H9 (cell line): Measurements from ENCODE around the gene COA5. TPM values are rescaled to one million over a fixed set of nuclear protein-coding genes. Genes with fewer than 3 reads are reported as not detected.

Source experiments
- DNase-seq: peaks from one replicate; pipeline ENCODE4 v3.0.0-alpha.2; 2017
- H2AFZ ChIP-seq: one replicate; pipeline ENCODE4 v1.6.1; 2013; ENCODE audit warnings: mild to moderate bottlenecking, low read length, control low read depth, moderate library complexity
- H2AK5ac ChIP-seq: 2 replicates; pipeline ENCODE4 v1.6.1; 2013; ENCODE audit warnings: low read length, control low read depth, mixed read lengths; ENCODE audit not compliant: insufficient read length
- H2BK120ac ChIP-seq: one replicate; pipeline ENCODE4 v1.6.1; 2013; ENCODE audit warnings: low read depth, mild to moderate bottlenecking, low read length, control low read depth, inconsistent platforms; ENCODE audit not compliant: poor library complexity, severe bottlenecking
- H2BK12ac ChIP-seq: 2 replicates; pipeline ENCODE4 v1.6.1; 2013; ENCODE audit warnings: low read length, control low read depth, mixed read lengths, low read depth; ENCODE audit not compliant: insufficient read length
- H2BK15ac ChIP-seq: 2 replicates; pipeline ENCODE4 v1.6.1; 2013; ENCODE audit warnings: low read depth, low read length, control low read depth
- H2BK20ac ChIP-seq: one replicate; pipeline ENCODE4 v1.6.1; 2013; ENCODE audit warnings: low read depth, mild to moderate bottlenecking, low read length, control low read depth, inconsistent platforms; ENCODE audit not compliant: poor library complexity, severe bottlenecking
- H2BK5ac ChIP-seq: 2 replicates; pipeline ENCODE4 v1.6.1; 2013; ENCODE audit warnings: low read length, control low read depth, mixed read lengths; ENCODE audit not compliant: insufficient read length
- H3K14ac ChIP-seq: 2 replicates; pipeline ENCODE4 v1.6.1; 2013; ENCODE audit warnings: low read length, control low read depth; ENCODE audit not compliant: insufficient read depth
- H3K18ac ChIP-seq: 2 replicates; pipeline ENCODE4 v1.6.1; 2013; ENCODE audit warnings: low read depth, mild to moderate bottlenecking, mixed read lengths, low read length, control low read depth; ENCODE audit not compliant: insufficient read length
- H3K23ac ChIP-seq: 2 replicates; pipeline ENCODE4 v1.6.1; 2013; ENCODE audit warnings: low read length, control low read depth, mixed read lengths, low read depth; ENCODE audit not compliant: insufficient read length
- H3K23me2 ChIP-seq: 2 replicates; pipeline ENCODE4 v1.6.1; 2013; ENCODE audit warnings: low read depth, mild to moderate bottlenecking, mixed read lengths, low read length, control low read depth; ENCODE audit not compliant: insufficient read length, poor library complexity, severe bottlenecking
- H3K27ac ChIP-seq: 2 replicates; pipeline ENCODE4 v1.5.1; 2013; ENCODE audit warnings: low read length, control low read depth, mixed read lengths, low read depth; ENCODE audit not compliant: insufficient read length
- H3K27me3 ChIP-seq: 2 replicates; pipeline ENCODE4 v1.6.1; 2013; ENCODE audit warnings: low read length, control low read depth, inconsistent platforms; ENCODE audit not compliant: insufficient read depth
- H3K4ac ChIP-seq: 2 replicates; pipeline ENCODE4 v1.6.1; 2013; ENCODE audit warnings: low read depth, mild to moderate bottlenecking, control low read depth, inconsistent platforms, low read length, moderate library complexity
- H3K4me1 ChIP-seq: 2 replicates; pipeline ENCODE4 v1.6.1; 2013; ENCODE audit warnings: low read length, control low read depth, inconsistent platforms; ENCODE audit not compliant: insufficient read depth
- H3K4me2 ChIP-seq: 2 replicates; pipeline ENCODE4 v1.6.1; 2013; ENCODE audit warnings: low read length, control low read depth, mixed read lengths; ENCODE audit not compliant: insufficient read length, insufficient read depth
- H3K56ac ChIP-seq: 2 replicates; pipeline ENCODE4 v1.6.1; 2013; ENCODE audit warnings: low read depth, mild to moderate bottlenecking, mixed read lengths, low read length, control low read depth; ENCODE audit not compliant: insufficient read length
- H3K79me1 ChIP-seq: 2 replicates; pipeline ENCODE4 v1.6.1; 2013; ENCODE audit warnings: low read depth, mild to moderate bottlenecking, moderate library complexity, low read length, control low read depth, inconsistent platforms; ENCODE audit not compliant: insufficient read depth, poor library complexity, severe bottlenecking
- H3K79me2 ChIP-seq: 2 replicates; pipeline ENCODE4 v1.6.1; 2013; ENCODE audit warnings: low read length, control low read depth, inconsistent platforms; ENCODE audit not compliant: insufficient read depth
- H3K9ac ChIP-seq: 2 replicates; pipeline ENCODE4 v1.6.1; 2013; ENCODE audit warnings: low read length, control low read depth, mixed read lengths; ENCODE audit not compliant: insufficient read length; ENCODE audit errors: extremely low read depth
- H3K9me3 ChIP-seq: one replicate; pipeline ENCODE4 v1.6.1; 2013; ENCODE audit warnings: low read depth, low read length, inconsistent platforms; ENCODE audit not compliant: control insufficient read depth
- H3T11ph ChIP-seq: one replicate; pipeline ENCODE4 v1.6.1; 2013; ENCODE audit warnings: mild to moderate bottlenecking, low read length, control low read depth, inconsistent platforms
- H4K20me1 ChIP-seq: one replicate; pipeline ENCODE4 v1.6.1; 2013; ENCODE audit not compliant: control insufficient read depth, insufficient read length, insufficient read depth
- H4K5ac ChIP-seq: 2 replicates; pipeline ENCODE4 v1.6.1; 2013; ENCODE audit warnings: low read depth, mild to moderate bottlenecking, mixed read lengths, low read length, control low read depth; ENCODE audit not compliant: insufficient read length
- H4K8ac ChIP-seq: replicated peaks from 2 replicates; pipeline ENCODE4 v1.6.1; 2013; ENCODE audit warnings: low read length, control low read depth, mixed read lengths, low read depth; ENCODE audit not compliant: insufficient read length
- H4K91ac ChIP-seq: 2 replicates; pipeline ENCODE4 v1.6.1; 2013; ENCODE audit warnings: low read depth, mild to moderate bottlenecking, moderate library complexity, mixed read lengths, low read length, control low read depth; ENCODE audit not compliant: insufficient read length
- H3K27ac Mint-ChIP-seq, 3 experiments: 2 replicates in 2 of 3; 3 replicates in 1 of 3; pipeline ENCODE4 v1.8.0; 2020 to 2021; ENCODE audit warnings: mixed read lengths in 3 of 3, mild to moderate bottlenecking in 1 of 3, moderate library complexity in 1 of 3
- H3K27me3 Mint-ChIP-seq: 2 replicates; pipeline ENCODE4 v1.8.0; 2021; ENCODE audit warnings: low read depth, mild to moderate bottlenecking, moderate library complexity, mixed read lengths
- H3K36me3 Mint-ChIP-seq, 3 experiments: 2 replicates in 2 of 3; 3 replicates in 1 of 3; pipeline ENCODE4 v1.8.0; 2020 to 2021; ENCODE audit warnings: low read depth in 3 of 3, mixed read lengths in 3 of 3; ENCODE audit not compliant: insufficient read depth in 1 of 3
- H3K4me1 Mint-ChIP-seq, 2 experiments: 2 replicates each; pipeline ENCODE4 v1.8.0; 2020; ENCODE audit warnings: mixed read lengths in 2 of 2
- H3K4me3 Mint-ChIP-seq, 2 experiments: 2 replicates in 1 of 2; 3 replicates in 1 of 2; pipeline ENCODE4 v1.8.0; 2020 to 2021; ENCODE audit warnings: mild to moderate bottlenecking in 2 of 2, mixed read lengths in 2 of 2, moderate library complexity in 1 of 2
- H3K9me3 Mint-ChIP-seq, 2 experiments: 2 replicates in 1 of 2; 3 replicates in 1 of 2; pipeline ENCODE4 v1.8.0; 2020; ENCODE audit warnings: mild to moderate bottlenecking in 2 of 2, mixed read lengths in 2 of 2, moderate library complexity in 1 of 2
- WGBS: extraction: QIAGEN DNeasy Blood & Tissue Kit; methylation state at CpG from one replicate; pipeline ENCODE4 v1.1.7; 2013; ENCODE audit warnings: missing lambda C conversion rate, low lambda C conversion rate, mixed read lengths; ENCODE audit not compliant: insufficient read length; ENCODE audit errors: extremely low coverage; 5-methylcytosine and 5-hydroxymethylcytosine counted together
- total RNA-seq: library from RNA; stranded (reverse); gene quantifications from 2 replicates; pipeline ENCODE4 v1.2.1, GENCODE V29; 2021
- TF ChIP-seq, protein P1 (sequence below): fragments of 200-600 bp; sonication (generic); conservative IDR thresholded peaks from 3 replicates; pipeline ENCODE4 v1.8.0; 2021; ENCODE audit warnings: antibody characterized with exemption, mild to moderate bottlenecking

Gene COA5
- total RNA-seq, 1 experiment from 2014 or later: 23.6 TPM

DNA sequence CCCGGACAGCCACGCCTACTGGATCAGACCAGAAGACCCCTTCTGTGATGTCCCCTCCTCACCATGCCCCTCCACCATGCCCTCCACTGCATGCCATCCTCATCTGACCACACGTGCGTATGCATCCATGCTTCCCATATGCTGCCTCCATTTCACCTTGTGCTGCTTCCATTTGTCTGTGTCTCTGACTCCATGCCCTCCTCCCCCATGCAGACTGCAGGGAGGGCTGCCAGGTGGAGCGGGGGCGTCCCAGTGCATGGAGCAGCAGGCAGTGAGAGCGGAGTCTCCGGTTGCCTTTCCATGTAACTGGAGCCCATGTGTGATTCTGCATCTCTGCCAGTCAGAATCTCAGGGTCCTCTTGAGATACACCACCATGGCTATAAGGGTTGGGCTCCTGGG, 52.6 kb downstream of the COA5 start:
- no peak overlapping the region for H3T11ph ChIP-seq
- no peak overlapping the region for H3K4ac ChIP-seq
- no peak overlapping the region for H2BK5ac ChIP-seq
- no peaks in the 10 kb centered on the region for H3K27me3 Mint-ChIP-seq
- H3K14ac ChIP-seq: no peak overlapping the region
- no peak overlapping the region for H4K5ac ChIP-seq
- no peaks in the 10 kb centered on the region for H3K9me3 Mint-ChIP-seq
- DNase-seq: no peak
- H3K27ac ChIP-seq: no peak overlapping the region
- H3K56ac ChIP-seq: no peak overlapping the region
- no peak overlapping the region for H3K9ac ChIP-seq
- no peak overlapping the region for H2AK5ac ChIP-seq
- H2AFZ ChIP-seq: no peak overlapping the region
- H3K27me3 ChIP-seq: no peaks in the 10 kb centered on the region
- no peak overlapping the region for H4K8ac ChIP-seq
- H4K91ac ChIP-seq: no peak overlapping the region
- no peaks in the 10 kb centered on the region for H3K4me1 ChIP-seq
- no peaks in the 10 kb centered on the region for H3K79me1 ChIP-seq
- no peak overlapping the region for H3K23ac ChIP-seq
- TF ChIP-seq, protein P1, sequence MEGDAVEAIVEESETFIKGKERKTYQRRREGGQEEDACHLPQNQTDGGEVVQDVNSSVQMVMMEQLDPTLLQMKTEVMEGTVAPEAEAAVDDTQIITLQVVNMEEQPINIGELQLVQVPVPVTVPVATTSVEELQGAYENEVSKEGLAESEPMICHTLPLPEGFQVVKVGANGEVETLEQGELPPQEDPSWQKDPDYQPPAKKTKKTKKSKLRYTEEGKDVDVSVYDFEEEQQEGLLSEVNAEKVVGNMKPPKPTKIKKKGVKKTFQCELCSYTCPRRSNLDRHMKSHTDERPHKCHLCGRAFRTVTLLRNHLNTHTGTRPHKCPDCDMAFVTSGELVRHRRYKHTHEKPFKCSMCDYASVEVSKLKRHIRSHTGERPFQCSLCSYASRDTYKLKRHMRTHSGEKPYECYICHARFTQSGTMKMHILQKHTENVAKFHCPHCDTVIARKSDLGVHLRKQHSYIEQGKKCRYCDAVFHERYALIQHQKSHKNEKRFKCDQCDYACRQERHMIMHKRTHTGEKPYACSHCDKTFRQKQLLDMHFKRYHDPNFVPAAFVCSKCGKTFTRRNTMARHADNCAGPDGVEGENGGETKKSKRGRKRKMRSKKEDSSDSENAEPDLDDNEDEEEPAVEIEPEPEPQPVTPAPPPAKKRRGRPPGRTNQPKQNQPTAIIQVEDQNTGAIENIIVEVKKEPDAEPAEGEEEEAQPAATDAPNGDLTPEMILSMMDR: no peak
- no peaks in the 10 kb centered on the region for H3K4me1 Mint-ChIP-seq
- H3K36me3 Mint-ChIP-seq: peaks cover 19 to 88% (median 53%) of the 10 kb centered on the region in 3 experiments
- no peak overlapping the region for H3K4me2 ChIP-seq
- no peak overlapping the region for H2BK12ac ChIP-seq
- H3K27ac Mint-ChIP-seq: no peak overlapping the region; a peak in 1 of 7 replicates
- WGBS: no CpG with 5 or more reads among the region's 8 CpGs
- H3K23me2 ChIP-seq: no peaks in the 10 kb centered on the region
- H4K20me1 ChIP-seq: no peaks in the 10 kb centered on the region
- no peak overlapping the region for H2BK20ac ChIP-seq
- H2BK120ac ChIP-seq: no peak overlapping the region
- no peaks in the 10 kb centered on the region for H3K79me2 ChIP-seq
- no peak overlapping the region for H3K4me3 Mint-ChIP-seq
- H3K18ac ChIP-seq: no peak overlapping the region
- no peaks in the 10 kb centered on the region for H3K9me3 ChIP-seq
- H2BK15ac ChIP-seq: no peak overlapping the region
